GM23338 (cell line): ENCODE data around the gene KIAA0513.

Experiments
- CREB1 ChIP-seq: fragments of 250-450 bp; sonication (Bioruptor Pico); IDR thresholded peaks from 2 replicates; pipeline ENCODE4 v1.5.0; 2020; ENCODE audit warnings: low read depth, mild to moderate bottlenecking, moderate library complexity
- CTCF ChIP-seq, 2 experiments: fragments of 200-600 bp in 1 of 2; sonication (generic) in 1 of 2; conservative IDR thresholded peaks; 2 replicates each; pipeline versions ENCODE4 v1.5.1 to v1.6.1; 2016 to 2017; ENCODE audit warnings: antibody characterized with exemption in 2 of 2, low read depth in 2 of 2, mild to moderate bottlenecking in 2 of 2, moderate library complexity in 1 of 2
- EZH2 ChIP-seq: fragments of 200-600 bp; sonication (generic); IDR thresholded peaks from one replicate; pipeline ENCODE4 v1.8.0; 2017; ENCODE audit warnings: antibody characterized with exemption, mild to moderate bottlenecking, low read depth; ENCODE audit not compliant: unreplicated experiment
- EZH2phosphoT487 ChIP-seq: fragments of 200-600 bp; sonication (generic); IDR thresholded peaks from one replicate; pipeline ENCODE4 v1.8.1; 2018; ENCODE audit warnings: antibody characterized with exemption; ENCODE audit not compliant: unreplicated experiment
- POLR2AphosphoS5 ChIP-seq: IDR thresholded peaks from 2 replicates; pipeline ENCODE4 v1.6.1; 2016; ENCODE audit warnings: antibody characterized with exemption, low read depth
- ZNF462 ChIP-seq: fragments of 250-450 bp; sonication (Bioruptor Pico); IDR thresholded peaks from 2 replicates; pipeline ENCODE4 v1.5.0; 2020; ENCODE audit warnings: mild to moderate bottlenecking, moderate library complexity
- TF ChIP-seq, protein P1 (sequence below): IDR thresholded peaks from one replicate; pipeline ENCODE4 v1.6.1; 2018; ENCODE audit warnings: antibody characterized with exemption; ENCODE audit not compliant: unreplicated experiment

DNA sequence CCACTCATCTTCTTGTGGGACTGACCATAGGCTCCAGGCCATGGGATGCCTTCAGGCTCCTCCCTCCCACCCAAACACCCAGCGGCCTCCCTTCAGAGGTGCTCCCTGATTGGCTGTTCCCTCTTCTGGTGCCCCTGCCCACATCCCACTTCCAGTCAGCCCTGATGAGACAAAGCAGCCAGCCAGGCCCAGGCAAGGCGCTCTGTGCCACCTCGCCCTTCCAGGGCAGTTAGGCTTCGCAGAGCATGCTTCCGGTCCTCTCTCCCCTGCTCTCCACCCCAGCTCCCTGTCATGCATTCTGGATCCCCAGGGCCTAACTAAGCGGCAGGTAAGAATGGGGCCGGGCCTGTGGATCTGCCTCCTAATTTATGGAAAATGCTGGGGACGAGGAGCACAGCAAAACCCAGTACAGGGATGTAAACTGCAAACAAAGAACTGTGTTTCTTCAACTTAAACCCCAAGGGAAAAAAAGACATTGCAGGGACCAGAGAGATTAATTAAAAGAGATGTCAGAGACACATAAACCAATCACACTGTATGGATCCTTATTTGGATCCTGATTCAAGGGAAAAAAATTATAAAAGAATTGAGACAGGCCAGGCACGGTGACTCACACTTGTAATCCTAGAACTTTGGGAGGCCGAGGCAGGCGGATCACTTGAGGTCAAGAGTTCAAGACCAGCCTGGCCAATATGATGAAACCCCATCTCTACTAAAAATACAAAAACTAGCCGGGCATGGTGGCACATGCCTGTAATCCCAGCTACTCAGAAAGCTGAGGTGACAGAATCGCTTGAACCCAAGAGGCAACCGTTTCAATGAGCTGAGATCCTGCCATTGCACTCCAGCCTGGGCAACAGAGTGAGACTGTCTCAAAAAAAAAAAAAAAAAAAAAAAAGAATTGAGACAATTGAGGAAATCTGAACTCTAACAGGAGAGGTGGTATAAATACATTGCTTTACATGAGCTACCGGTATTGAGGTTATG lies 42.2 kb upstream of the KIAA0513 start:
- TF ChIP-seq CTCF (conservative IDR thresholded peaks at IDR 0.05; ENCODE audit: low read depth in 2 of 2) = no peak
- no peak for TF ChIP-seq EZH2
- TF ChIP-seq EZH2phosphoT487 = no peak
- no peak for TF ChIP-seq CREB1 (CRISPR knock-in tag)
- TF ChIP-seq, protein P1, sequence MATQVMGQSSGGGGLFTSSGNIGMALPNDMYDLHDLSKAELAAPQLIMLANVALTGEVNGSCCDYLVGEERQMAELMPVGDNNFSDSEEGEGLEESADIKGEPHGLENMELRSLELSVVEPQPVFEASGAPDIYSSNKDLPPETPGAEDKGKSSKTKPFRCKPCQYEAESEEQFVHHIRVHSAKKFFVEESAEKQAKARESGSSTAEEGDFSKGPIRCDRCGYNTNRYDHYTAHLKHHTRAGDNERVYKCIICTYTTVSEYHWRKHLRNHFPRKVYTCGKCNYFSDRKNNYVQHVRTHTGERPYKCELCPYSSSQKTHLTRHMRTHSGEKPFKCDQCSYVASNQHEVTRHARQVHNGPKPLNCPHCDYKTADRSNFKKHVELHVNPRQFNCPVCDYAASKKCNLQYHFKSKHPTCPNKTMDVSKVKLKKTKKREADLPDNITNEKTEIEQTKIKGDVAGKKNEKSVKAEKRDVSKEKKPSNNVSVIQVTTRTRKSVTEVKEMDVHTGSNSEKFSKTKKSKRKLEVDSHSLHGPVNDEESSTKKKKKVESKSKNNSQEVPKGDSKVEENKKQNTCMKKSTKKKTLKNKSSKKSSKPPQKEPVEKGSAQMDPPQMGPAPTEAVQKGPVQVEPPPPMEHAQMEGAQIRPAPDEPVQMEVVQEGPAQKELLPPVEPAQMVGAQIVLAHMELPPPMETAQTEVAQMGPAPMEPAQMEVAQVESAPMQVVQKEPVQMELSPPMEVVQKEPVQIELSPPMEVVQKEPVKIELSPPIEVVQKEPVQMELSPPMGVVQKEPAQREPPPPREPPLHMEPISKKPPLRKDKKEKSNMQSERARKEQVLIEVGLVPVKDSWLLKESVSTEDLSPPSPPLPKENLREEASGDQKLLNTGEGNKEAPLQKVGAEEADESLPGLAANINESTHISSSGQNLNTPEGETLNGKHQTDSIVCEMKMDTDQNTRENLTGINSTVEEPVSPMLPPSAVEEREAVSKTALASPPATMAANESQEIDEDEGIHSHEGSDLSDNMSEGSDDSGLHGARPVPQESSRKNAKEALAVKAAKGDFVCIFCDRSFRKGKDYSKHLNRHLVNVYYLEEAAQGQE = no peak
- no peak for TF ChIP-seq POLR2AphosphoS5
- TF ChIP-seq ZNF462 (CRISPR knock-in tag) = no peak
